GM23248 (cell line): Measurements from ENCODE around the gene RCSD1. TPM values are rescaled to one million over a fixed set of nuclear protein-coding genes. Genes with fewer than 3 reads are reported as not detected.

Experiments used
- DNase-seq: peaks from one replicate; pipeline ENCODE4 v3.0.0-alpha.2; 2015
- H2AFZ ChIP-seq: fragments of 200-600 bp; sonication (generic); 2 replicates; pipeline ENCODE4 v1.6.1; 2016; ENCODE audit warnings: antibody characterized with exemption
- H3F3A ChIP-seq: fragments of 200-600 bp; sonication (generic); 2 replicates; pipeline ENCODE4 v1.6.1; 2016; ENCODE audit warnings: mild to moderate bottlenecking, antibody characterized with exemption, mixed run types; ENCODE audit not compliant: insufficient read depth
- H3K27ac ChIP-seq: fragments of 200-600 bp; sonication (generic); 2 replicates; pipeline ENCODE4 v1.5.1; 2016; ENCODE audit warnings: mild to moderate bottlenecking
- H3K27me3 ChIP-seq: fragments of 200-600 bp; sonication (generic); replicated peaks from 2 replicates; pipeline ENCODE4 v1.6.1; 2016; ENCODE audit warnings: mild to moderate bottlenecking; ENCODE audit not compliant: insufficient read depth
- H3K36me3 ChIP-seq: fragments of 200-600 bp; sonication (generic); 2 replicates; pipeline ENCODE4 v1.6.1; 2016; ENCODE audit warnings: low read depth, mild to moderate bottlenecking
- H3K4me1 ChIP-seq: fragments of 200-600 bp; sonication (generic); 2 replicates; pipeline ENCODE4 v1.6.1; 2016; ENCODE audit warnings: mild to moderate bottlenecking; ENCODE audit not compliant: insufficient read depth
- H3K4me2 ChIP-seq: fragments of 200-600 bp; sonication (generic); one replicate; pipeline ENCODE4 v1.6.1; 2016; ENCODE audit warnings: mild to moderate bottlenecking; ENCODE audit not compliant: unreplicated experiment
- H3K4me3 ChIP-seq: fragments of 200-600 bp; sonication (generic); 2 replicates; pipeline ENCODE4 v1.5.1; 2016; ENCODE audit warnings: mild to moderate bottlenecking
- H3K79me2 ChIP-seq: fragments of 200-600 bp; sonication (generic); 2 replicates; pipeline ENCODE4 v1.6.1; 2016; ENCODE audit warnings: mild to moderate bottlenecking; ENCODE audit not compliant: insufficient read depth
- H3K9ac ChIP-seq: fragments of 200-600 bp; sonication (generic); 2 replicates; pipeline ENCODE4 v1.6.1; 2016; ENCODE audit warnings: mild to moderate bottlenecking
- H3K9me2 ChIP-seq: fragments of 200-600 bp; sonication (generic); 2 replicates; pipeline ENCODE4 v1.6.1; 2016; ENCODE audit warnings: mixed run types, mild to moderate bottlenecking, moderate library complexity; ENCODE audit not compliant: insufficient read depth
- H3K9me3 ChIP-seq: fragments of 200-600 bp; sonication (generic); one replicate; pipeline ENCODE4 v1.6.1; 2017; ENCODE audit warnings: low read depth
- H4K20me1 ChIP-seq: fragments of 200-600 bp; sonication (generic); 2 replicates; pipeline ENCODE4 v1.6.0; 2016; ENCODE audit not compliant: insufficient read depth
- EZH2 ChIP-seq: fragments of 200-600 bp; sonication (generic); IDR thresholded peaks from 2 replicates; pipeline ENCODE4 v1.6.1; 2018; ENCODE audit warnings: antibody characterized with exemption, mild to moderate bottlenecking; ENCODE audit not compliant: insufficient read depth, poor library complexity, severe bottlenecking
- EZH2phosphoT487 ChIP-seq: fragments of 200-600 bp; sonication (generic); IDR thresholded peaks from 2 replicates; pipeline ENCODE4 v1.6.1; 2018; ENCODE audit warnings: antibody characterized with exemption, moderate library complexity, mild to moderate bottlenecking, low read depth; ENCODE audit not compliant: insufficient read depth
- WGBS, 2 experiments: methylation state at CpG; one replicate each; pipeline ENCODE4 v1.1.6; 2015 to 2017; ENCODE audit warnings: low lambda C conversion rate in 2 of 2, low coverage in 1 of 2; ENCODE audit errors: missing lambda C conversion rate in 2 of 2; 5-methylcytosine and 5-hydroxymethylcytosine counted together
- in situ Hi-C: fragments of 300-500 bp; cut with MboI; formaldehyde crosslinking; loops from 2 replicates; pipeline ENCODE4 v1.15.0; 2020
- polyA plus RNA-seq: library from polyadenylated mRNA; unstranded; fragments of >200 nt; fragmentation: Nextera tagmentation; extraction: Ambion mirVana; gene quantifications from 2 replicates; pipeline ENCODE4 v1.2.1, GENCODE V29; 2016
- total RNA-seq: library from RNA; depleted of rRNA; stranded (reverse); fragments of >200 nt; shearing (Covaris generic); gene quantifications from 2 replicates; pipeline ENCODE4 v1.2.3, GENCODE V29; 2014

Gene RCSD1
- total and polyA plus RNA-seq, 2 experiments from 2014 or later = 0.22 to 0.23 TPM

DNA sequence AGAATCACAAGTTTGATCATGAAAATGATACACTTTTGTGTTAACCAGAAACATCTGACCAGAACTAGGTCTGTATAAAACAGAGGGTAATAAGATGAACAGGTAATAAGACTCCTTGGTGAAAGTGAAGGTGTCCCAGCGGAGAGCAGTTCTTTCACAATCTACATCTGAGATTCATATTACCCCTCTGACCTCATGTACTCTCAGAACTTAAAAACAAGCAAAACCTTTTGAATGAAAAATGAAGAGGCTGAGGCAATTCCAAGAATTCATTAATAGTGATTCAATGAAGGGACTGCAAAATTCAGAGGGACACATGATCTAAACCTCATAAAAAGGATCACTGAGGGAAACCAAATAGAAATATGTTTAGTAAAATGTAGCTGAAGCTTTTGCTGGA lies 80.8 kb downstream of the RCSD1 start:
- in situ Hi-C loops = no loop called here
- TF ChIP-seq EZH2phosphoT487 (no peak), EZH2 (no peak)

DNA sequence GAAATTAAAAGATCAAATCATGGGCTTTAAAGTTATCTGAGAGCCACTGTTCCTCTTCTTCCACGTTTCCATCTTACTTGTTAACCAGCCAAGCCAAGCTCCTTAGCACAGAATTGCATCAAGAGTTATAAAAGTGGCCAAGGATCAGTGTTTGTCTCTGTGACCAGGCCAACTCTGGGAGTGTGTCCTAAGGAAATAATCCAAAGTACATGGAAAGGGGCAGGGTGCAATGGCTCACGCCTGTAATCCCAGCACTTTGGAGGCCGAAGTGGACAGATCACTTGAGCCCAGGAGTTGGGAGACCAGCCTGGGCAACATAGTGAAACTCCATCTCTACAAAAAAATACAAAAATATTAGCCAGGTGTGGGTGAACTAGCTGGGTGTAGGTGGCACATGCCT lies 81.8 kb downstream of the RCSD1 start:
- H3K9me2 ChIP-seq = no peaks in the 10 kb centered on the region
- no peak overlapping the region for H3K27ac ChIP-seq
- WGBS, 2 experiments = 35% methylated on average over 3 of the region's 3 CpGs
- H4K20me1 ChIP-seq = no peaks in the 10 kb centered on the region
- H3K36me3 ChIP-seq = no peaks in the 10 kb centered on the region
- no peak overlapping the region for H2AFZ ChIP-seq
- H3K79me2 ChIP-seq = no peaks in the 10 kb centered on the region
- in situ Hi-C loops = no loop called here
- H3F3A ChIP-seq = peaks cover 12% of the 10 kb centered on the region
- H3K9me3 ChIP-seq = no peaks in the 10 kb centered on the region
- H3K27me3 ChIP-seq = 0 out of 2 replicates have a peak, but pooled peaks cover under 1% of the 10 kb centered on the region
- H3K4me2 ChIP-seq = no peak overlapping the region
- TF ChIP-seq EZH2phosphoT487 (no peak), EZH2 (no peak)
- H3K9ac ChIP-seq = no peak overlapping the region
- H3K4me3 ChIP-seq = no peak overlapping the region
- peaks cover 1% of the 10 kb centered on the region for H3K4me1 ChIP-seq
- no peak for DNase-seq

More for the DNA sequence above, 80.8 kb downstream of the RCSD1 start:
- no peaks in the 10 kb centered on the region for H3K9me3 ChIP-seq
- H3K4me1 ChIP-seq = no peaks in the 10 kb centered on the region
- H3K4me2 ChIP-seq = no peak overlapping the region
- H2AFZ ChIP-seq = no peak overlapping the region
- no peaks in the 10 kb centered on the region for H3K36me3 ChIP-seq
- H3K4me3 ChIP-seq = no peak overlapping the region
- no peaks in the 10 kb centered on the region for H3K79me2 ChIP-seq
- H3K27me3 ChIP-seq = 0 out of 2 replicates have a peak, but pooled peaks cover 3% of the 10 kb centered on the region
- H3K27ac ChIP-seq = no peak overlapping the region
- H3K9ac ChIP-seq = no peak overlapping the region
- H3K9me2 ChIP-seq = no peaks in the 10 kb centered on the region
- no peak for DNase-seq
- WGBS, 2 experiments = 46 to 69% methylated on average over 1 of the region's 1 CpG
- peaks cover 10% of the 10 kb centered on the region for H3F3A ChIP-seq
- no peaks in the 10 kb centered on the region for H4K20me1 ChIP-seq

DNA sequence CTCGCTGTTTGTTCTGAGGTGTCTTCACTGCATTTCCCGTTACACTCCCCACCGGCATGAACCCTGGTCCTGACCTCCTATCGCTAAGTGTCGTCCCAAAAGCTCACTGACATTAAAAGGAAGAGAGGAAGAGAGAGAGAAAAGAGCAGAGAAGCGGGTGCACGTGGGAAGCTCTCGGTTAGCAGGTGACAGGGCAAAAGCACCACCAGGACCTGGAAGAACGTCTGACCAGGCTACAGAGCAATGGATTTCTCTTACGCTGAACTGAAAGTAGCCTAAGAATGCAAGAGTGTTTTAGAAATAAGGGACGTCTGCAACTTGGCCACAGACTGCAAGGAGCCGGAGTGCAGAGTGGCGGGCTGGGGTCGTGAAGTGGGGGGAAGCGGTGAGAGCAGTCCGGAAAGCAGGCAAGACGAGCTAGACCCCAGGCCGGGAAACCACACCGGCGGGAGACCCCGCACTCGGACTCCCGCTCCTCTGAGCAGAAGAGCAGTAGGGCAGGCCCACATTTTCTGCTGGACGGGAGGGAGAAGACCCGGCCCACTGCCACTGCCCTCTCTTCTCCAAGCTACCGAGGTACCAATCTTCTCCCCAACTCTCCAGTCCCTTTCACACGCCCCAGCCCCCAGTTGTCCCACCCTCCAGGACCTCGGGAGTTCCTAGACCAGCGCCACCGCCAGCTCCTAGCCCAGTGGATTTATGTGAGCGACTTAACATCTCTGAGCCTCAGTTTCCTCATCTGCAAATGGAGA lies 83.5 kb downstream of the RCSD1 start:
- WGBS, 2 experiments = 90 to 93% methylated on average over 31 of the region's 31 CpGs
- Histone ChIP-seq H2AFZ (peak overlapping the region; percentile 96), H3K27ac (peak overlapping the region; percentile 90), H3K4me3 (peak overlapping the region; percentile 97), H3K9me3 (no peaks in the 10 kb centered on the region), H3K36me3 (no peaks in the 10 kb centered on the region), H3K79me2 (no peaks in the 10 kb centered on the region), H3K27me3 (no peaks in the 10 kb centered on the region), H3K4me1 (peaks cover 10% of the 10 kb centered on the region), H3K9me2 (no peaks in the 10 kb centered on the region), H4K20me1 (no peaks in the 10 kb centered on the region), H3K9ac (peak overlapping the region; percentile 91), H3K4me2 (peak overlapping the region; percentile 95), H3F3A (peaks cover 12% of the 10 kb centered on the region)
- TF ChIP-seq EZH2phosphoT487 (no peak), EZH2 (no peak)
- in situ Hi-C loops = no loop called here
- DNase-seq = no peak

DNA sequence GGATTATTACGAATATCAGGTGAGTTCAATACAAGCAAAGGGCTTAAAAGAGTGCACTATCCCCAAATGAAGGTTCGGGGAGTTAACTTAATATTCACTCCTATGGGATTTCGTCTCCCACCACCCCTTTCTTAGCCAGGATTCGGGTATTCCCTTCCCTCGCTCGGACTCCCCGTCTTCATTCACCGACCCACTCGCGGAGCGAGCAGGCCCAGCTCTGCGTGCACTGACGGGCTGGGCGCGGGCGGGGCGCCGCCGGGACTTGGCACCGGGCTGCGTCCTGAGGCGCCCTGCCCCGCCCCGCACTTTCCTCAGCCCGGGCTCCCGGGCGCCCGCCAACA lies 84.0 kb downstream of the RCSD1 start:
- Histone ChIP-seq H3K9me2 (no peaks in the 10 kb centered on the region), H3K27ac (peak overlapping the region; percentile 90), H3K4me3 (peak overlapping the region; percentile 97), H3K4me2 (peak overlapping the region; percentile 95), H3K27me3 (no peaks in the 10 kb centered on the region), H3K4me1 (peaks cover 10% of the 10 kb centered on the region), H2AFZ (peak overlapping the region; percentile 96), H3K36me3 (no peaks in the 10 kb centered on the region), H4K20me1 (no peaks in the 10 kb centered on the region), H3F3A (peaks cover 12% of the 10 kb centered on the region), H3K9me3 (no peaks in the 10 kb centered on the region), H3K9ac (peak overlapping the region; percentile 91), H3K79me2 (no peaks in the 10 kb centered on the region)
- in situ Hi-C loops = no loop called here
- whole genome bisulfite sequencing, 2 experiments = 5 to 9% methylated on average over 15 to 28 of the region's 28 CpGs
- DNase-seq = peak; percentile 95
- no peak for TF ChIP-seq EZH2
- TF ChIP-seq EZH2phosphoT487 = no peak
